ENCODE data around the gene TRAPPC4.
"Not testable (repeated sequence)": the region's sequence is repeated elsewhere in the genome, so short reads cannot be mapped to it uniquely, and the experiment has no call there.

The TRAPPC4 gene

DNA sequence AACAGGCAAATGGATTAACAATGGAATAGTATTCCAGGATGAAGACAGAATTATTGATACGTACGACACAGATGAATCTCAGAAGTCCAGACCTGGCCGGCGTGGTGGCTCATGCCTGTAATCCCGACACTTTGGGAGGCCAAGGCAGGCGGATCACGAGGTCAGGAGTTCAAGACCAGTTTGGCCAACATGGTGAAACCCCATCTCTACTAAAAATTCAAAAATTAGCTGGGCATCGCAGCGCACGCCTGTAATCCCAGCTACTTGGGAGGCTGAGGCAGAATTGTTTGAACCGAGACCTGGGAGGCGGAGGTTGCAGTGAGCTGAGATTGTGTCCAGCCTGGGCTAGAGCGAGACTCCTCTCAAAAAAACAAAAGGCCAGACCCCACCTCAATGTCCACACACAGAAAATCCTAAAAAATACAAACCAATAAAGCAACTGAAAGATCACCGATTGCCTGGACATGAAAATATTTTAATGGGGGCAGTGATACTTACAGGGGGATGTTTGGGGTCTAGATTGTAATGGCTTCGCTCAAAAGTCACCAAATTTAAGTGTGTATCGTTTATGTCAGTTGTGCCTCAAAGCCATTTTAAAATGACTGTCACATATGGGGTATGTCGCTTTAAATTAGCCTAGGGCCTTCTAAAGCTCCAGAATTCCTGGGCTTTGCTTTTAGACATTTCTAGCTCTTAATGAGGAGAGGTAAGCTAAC, 4.2 kb upstream of the TRAPPC4 start:
- no peak for DNase-seq

DNA sequence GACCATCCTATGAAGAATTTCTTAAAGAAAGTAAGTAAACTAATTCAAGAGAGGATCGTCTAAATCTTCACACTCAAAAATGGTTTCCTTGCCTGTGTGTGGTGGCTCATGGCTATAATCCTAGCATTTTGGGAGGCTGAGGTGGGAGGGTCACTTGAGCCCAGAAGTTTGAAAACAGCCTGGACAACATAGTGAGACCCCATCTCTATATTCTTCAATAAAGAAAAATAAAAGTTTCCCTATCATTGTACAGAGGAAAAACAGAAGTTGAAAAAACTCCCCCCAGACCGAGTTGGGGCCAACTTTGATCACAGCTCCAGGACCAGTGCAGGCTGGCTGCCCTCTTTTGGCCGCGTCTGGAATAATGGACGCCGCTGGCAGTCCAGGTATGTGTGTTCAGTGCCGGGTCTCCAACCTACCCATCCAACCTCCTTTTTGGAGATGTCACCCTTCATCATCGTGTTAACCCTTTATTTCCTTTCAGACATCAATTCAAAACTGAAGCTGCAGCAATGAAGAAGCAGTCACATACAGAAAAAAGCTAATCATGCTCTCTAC, 3.4 kb upstream of the TRAPPC4 start:
- peak; percentile 27 for DNase-seq

DNA sequence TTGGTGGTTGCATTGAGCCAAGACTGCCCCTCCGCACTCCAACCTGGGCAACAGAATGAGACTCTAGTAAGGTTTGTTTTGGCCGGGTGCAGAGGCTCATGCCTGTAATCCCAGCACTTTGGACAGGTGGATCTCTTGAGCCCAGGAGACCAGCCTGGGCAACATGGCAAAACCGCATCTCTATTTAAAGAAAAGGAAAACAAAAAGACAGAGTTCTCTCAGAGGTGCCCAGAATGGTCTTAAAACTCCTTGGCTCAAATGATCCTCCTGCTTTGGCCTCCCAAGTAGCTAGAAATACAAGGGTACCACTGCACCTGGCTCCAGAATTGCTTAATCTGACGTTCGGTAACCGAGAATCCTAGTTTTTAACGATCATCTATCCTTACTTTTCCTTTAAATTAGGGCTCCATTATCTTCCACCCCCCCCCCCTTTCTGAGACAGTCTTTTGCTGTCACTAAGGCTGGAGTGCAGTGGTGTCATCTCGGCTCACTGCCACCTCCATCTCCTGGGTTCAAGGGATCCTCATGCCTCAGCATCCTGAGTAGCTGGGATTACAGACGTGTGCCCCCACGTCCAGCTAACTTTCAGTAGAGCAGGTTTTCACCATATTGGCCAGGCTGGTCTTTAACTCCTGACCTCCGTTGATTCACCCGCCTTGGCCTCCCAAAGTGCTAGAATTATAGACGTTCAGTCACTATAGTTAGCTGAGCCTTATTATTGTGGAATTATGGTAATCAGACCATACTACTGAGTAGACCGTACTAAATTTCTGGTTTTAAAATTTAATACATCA, 2.2 kb upstream of the TRAPPC4 start:
- no peak for DNase-seq

DNA sequence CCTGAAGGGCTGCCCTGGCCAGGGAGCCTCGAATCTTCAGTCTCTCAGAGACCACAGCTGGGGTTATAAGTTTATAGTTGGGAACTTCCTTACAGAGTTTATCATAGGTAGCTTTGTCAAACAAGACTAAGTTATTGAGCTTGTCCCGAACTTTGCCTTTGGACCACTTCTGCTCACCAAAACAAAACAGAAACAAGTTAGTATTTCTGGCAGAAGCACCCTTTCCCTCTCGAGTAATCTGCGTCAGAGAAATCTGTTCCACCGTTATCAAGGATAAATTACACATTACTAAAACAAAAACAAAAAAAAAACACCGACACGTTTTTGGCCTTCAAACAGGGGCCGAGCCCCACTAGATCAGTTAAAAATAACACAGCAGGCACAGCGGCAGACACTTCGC, 1.2 kb upstream of the TRAPPC4 start:
- DNase-seq, result not testable (repeated sequence)

DNA sequence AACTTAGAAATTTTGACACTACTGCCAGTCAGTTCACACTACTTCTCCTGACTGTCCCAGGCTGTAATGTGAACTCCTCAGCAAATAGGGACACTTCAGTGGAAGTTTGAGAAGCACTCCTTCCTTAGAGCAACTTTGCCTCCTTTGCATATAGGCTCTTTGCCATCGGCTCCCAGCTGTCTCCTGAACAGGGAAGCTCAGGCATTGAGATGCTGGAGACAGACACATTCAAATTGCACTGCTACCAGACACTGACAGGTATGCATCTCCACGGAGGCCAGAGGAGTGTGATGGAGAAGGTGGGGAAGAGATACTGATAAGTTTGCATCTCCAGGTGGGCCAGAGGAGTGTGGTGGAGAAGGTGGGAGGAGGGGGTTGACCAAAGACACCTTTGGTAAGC, 1.4 kb downstream of the TRAPPC4 start:
- DNase-seq, result no peak

DNA sequence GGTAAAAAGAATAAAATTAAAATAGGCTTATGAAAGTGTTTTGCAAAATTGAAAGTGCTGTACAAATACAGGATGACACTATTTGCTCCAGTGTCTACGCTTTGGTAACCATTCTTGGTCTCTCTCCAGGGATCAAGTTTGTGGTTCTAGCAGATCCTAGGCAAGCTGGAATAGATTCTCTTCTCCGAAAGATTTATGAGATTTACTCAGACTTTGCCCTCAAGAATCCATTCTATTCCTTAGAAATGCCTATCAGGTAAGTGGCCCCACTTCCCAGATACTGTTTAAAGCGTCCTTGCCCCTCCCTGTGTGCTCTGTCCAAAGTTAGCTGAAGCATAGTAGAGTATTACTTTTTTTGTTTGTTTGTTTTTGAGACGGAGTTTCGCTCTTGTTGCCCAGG, 3.1 kb downstream of the TRAPPC4 start:
- no peak for DNase-seq

DNA sequence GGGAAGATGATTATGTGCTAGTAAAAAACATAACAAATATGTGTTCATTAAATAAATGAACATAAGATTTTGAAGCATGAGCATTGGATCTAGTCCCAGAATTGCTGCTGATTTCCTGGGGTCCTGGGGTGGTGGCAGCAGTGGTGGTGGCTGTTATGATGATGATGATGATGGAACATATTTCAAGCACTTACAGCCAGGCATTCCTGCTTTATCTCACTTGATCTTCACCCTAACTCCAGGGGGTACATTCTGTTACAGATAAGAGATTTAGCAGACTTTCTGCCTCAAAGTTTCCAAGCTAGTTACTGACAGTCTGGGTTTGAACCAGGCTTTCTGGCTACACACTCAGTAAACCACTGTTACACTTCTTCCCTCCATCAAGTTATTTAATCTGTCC, 5.2 kb downstream of the TRAPPC4 start:
- DNase-seq, result no peak

DNA sequence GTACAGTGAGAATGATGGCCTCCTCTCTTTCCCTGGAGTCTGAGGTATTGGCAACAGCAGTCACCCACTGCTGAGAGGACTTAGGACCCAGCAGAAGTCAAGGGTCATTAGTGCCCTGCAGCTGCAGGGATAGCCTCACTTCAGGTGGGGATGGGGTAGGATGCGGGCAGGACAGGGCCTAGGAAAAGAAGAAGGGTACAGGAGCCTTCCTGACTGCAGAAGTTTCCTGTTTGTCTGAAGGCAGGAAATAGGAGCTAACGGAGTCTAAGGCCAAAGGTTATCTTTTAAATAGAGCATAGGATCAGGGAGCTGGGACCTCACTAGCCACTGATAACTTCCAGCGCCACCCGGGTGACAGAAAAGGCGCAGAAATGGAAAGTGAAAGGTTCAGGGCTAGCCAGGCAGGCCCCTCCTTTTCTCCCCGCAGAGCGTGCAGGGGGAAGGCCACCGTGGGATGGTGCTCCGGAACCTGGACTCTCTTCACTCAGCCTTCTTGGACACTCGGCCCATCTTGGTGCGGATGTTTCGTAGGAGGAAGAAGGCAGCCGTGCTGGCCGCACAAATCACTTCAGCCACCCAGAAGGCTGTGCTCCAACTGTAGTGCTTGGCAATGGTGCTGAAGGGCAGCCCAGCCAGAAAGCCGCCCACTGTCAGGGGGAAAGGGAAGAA, 6.0 kb downstream of the TRAPPC4 start:
- peak; percentile 96 for DNase-seq

DNA sequence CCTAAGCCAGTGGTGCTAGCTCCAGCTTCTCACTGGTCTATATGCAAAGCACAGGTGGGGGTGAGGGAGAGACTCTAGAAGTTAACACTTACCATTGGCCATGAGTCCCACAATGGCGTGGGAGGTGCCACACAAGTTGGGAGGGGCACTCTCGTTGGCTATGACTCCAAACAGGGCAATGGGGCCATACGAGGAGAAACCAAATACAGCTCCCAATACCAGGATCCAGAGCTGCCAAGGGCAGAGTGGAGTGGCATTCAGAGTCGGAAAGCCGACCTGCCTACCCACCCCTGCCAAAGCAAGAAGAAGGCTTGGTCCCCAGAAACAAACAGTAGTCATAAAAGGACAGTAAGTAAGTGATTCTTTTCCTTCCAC, 6.5 kb downstream of the TRAPPC4 start:
- no peak for DNase-seq

DNA sequence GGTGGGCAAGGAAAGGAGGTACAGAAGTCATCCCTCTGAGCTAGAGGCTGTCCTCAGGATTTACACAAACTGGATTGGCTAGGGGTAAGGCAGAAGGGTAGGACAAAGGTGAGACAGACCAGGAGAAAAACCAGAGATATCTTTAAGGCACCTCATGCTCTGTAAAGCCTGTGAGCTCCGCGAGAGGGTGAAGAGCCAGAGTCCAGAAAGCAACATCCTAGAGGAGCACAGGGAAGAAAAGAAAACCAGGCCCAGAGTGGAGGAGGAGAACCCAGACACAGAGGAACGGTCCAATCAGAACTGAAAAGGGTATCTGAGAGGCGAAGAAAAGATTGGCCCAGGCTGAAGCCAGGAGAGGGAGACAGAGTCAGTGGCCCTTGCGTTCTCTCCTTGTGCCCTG, 7.0 kb downstream of the TRAPPC4 start:
- no peak for DNase-seq

DNA sequence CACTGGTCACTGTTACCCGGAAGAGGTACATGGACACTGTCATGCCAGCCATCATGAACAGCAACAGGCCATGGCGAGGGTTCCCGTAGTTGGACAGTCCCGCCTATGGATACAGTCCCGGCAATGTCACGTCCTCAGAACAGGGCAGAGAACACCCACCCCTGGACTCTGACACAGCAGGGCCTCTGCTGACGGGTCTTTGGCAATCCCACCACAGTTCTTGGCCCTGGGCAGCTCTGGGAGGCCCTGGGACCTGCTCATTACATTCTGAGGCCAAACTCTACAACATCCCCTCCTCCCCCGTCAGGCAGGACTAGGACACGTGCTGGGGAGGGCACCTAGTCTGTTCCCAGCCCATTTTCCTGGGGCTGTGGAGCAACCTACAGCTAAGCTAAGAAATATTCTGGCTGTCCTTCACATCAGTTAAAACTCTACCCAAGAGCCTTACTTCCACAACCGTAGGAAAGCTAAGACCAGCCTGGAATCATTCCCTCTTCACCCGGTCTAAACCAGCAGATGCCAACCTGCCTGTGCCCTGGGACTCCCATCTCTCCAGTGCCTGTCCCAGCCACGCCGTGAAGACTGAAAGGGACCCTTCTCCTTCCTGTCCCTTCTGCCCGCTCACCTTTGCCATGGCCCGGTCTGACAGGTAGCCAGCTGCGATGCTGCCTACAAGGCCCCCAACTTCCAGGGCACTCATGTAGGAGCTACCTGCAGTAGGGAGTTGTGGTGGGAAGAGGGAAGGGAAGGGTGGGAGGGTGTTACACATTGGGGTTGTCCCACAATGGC, 7.6 kb downstream of the TRAPPC4 start:
- DNase-seq, result no peak

DNA sequence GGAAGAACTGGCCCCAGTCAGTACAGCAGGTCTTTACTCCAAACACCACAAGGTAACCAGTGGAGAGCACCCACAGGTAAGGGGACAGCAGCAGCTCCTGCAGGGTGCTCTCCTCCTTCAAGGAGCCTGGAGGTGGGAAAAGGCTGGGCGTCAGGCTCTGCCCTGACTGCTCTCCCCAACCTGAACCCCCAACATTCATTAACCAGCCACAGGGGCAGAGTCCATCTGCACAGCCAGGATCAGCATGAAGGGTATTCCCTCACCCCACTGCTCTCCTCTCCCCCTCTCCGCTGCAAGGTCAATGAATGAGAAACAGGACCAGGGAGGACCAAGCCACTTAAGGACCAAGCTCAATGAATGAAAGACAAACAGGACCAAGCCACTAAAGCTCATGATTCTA, 8.4 kb downstream of the TRAPPC4 start:
- DNase-seq, result no peak

DNA sequence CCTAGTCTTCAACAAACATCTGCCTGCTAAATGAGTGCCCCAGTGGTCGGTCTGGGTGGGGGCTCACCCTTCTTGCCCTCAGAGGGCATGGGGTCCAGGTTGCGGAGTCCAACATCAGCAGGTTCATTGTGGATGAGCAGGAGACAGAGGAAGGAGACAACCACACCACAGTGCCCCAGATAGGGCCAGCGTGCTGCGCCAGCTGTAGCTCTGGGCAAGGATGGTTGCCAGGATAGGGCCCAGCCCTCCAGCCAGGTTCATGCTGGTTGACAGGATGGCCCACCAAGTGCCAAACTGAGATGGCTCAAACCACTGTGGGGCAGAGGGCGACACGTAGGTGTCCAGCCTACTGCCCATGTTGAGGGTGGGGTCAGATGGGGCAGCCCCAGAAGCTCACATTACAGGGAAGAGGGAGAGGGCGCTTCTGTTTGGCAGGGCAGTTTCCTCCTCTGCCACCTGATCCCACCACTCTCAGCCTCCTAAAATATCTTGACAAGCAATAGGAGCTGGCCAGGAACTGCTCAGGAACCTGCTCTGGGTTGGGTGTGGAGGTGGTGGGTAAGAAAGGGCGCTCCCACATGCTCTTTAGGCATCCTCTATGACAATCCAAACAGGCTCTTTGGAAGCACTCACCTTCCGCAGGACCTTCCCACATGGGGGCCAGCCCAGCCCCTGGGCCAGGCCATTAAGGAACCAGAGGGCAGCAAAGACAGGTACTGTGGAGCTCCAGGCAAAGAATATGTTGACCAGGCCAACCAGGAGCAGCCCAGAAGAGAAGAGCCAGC, 9.2 kb downstream of the TRAPPC4 start:
- DNase-seq, result no peak

DNA sequence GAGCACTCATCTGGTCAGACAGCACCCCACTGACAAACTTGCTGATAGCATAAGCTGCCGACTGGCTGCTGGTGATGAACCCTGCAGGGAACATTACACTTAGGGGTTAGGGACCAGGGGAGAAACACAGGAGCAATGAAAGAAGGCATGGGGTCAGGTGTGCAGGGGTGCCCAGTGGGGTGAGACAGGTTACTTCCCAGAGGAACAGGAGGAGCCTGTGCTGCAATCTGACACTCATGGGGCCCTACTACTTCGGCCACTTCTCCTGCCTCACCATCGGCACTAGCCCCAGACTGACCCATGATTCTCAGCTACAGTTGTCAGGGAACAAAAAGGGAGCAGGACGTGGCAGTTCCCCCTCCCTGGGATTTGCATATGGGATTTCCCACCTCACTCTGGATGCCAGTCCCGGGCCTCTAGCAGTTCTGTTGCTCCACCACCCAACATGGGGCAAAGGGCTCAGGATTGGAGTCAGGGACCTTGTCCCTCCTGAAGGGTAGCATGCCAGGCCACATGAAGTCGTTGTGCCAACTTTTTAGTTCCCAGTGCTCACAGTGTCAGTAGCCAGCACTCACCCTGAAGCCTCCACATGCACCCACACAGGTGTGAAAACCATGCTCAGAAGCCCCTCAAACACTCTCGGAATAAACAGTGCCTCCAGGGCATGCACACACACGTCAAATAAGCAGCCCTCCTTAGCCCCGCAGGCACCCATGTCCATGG, 9.9 kb downstream of the TRAPPC4 start:
- no peak for DNase-seq

DNA sequence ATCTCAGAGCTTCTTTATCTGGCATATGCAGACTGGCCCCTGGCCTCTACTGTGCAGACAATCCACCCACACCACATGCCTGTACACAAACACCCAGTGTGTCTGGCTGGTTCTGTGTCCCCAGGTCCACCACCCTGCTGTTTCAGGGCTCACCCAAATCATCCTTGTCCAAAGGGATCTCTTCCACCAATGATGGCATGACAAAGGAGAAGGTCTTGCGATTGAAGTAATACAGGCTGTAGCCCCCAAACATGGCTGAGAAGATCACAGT, 10.4 kb downstream of the TRAPPC4 start:
- DNase-seq, result no peak

DNA sequence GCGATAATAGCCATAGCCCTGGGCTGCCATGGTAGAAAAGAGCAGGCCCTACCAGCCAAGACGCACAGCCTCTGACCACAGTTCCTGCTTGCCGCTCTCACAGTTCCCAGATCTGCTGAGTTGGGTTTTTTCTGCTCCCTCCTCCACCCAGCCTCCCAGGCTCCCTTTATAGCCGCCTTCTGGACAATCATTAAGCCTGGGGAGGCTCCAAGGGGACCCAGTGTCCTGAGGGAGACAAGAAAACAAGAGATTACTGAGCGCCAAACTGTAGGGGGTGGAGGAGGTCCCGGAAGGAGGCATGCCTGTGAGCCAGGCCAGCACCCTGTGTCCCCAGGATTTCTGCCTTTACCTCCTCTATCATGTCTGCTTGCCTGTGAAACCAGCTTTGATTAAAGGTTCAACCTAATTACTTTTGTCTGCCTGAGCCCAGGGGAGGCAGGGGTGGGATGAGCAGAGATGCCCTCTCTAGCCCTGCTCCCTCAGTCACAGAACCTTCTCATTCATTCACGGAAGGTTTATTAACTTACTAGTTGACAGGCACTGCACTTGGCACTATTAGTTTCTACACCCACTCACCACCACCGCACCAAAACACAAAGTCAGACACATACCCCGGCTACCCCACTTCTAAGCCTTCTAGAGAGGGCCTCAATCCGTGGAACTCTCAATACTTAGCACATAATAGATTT, 10.9 kb downstream of the TRAPPC4 start:
- peak; percentile 77 for DNase-seq

DNA sequence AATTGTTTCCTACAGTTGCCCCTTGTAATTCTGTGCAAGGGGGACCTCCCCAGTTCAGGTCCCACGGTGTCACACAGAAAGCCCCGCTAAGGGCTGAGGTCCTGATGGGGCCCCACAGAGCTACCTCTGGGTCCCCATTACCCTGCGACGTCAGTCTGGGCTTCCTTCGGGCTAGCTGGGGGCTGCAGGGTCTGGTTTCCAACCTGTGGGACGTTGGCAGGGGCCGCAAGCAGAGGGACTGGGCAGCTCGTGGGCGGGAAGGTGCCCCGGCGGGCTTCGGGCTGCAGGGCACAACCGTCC, 11.4 kb downstream of the TRAPPC4 start:
- DNase-seq, result no peak

DNA sequence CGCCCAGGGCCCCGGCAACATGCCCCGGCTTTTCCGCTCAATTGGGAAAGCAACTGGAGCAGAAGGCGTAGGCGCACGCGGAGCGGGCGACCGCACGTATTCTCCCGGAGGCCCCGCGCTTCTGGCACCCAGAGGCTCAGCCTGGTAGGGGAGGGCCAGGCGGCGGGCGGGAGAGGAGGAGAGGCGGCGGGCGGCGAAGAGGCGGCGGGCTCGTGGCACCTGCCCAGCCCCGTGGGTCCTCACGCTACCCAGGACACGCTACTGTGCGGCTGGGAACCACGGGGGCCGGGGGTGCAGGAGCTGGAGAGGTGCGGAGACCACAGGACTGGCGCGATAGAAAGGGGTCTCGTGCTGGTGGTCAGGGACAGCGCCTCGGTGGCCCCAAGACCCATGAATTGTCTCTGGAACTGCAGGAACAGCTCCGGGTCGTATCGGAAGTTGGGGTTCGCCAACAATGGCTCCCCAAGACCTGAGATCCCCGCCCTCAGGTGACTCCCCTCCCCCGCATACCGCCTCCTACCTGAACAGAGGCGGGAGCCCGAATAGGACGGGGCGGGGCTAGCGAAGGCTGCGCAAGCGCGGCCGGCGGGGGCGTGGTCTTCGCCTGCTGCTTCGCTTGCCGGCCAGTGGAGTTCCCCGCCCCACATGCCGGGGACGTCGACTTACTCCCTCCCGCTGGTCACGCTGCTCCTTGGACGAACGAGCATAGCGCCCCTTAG, 11.9 kb downstream of the TRAPPC4 start, which contains the start of gene SLC37A4:
TSS of gene SLC37A4 (minus strand) at position 549 of the 719 bp plus-strand sequence.
- peak; percentile 100 for DNase-seq

DNA sequence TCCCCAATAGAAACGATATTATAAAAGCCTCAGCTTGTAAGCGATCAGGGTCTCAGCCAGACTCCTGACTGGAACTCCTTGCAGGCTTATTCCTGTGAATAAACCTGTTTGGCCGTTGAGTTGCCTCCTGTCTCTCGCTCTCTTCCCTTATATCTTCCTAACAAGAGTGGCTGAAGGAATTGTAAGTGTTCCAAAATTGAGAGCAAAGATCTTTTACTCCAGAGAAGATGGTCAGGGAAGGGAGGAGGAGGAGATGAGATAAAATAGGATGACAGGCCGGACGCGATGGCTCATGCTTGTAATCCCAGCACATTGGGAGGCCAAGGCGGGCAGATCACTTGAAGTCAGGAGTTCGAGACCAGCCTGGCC, 13.3 kb downstream of the TRAPPC4 start:
- DNase-seq, result no peak

DNA sequence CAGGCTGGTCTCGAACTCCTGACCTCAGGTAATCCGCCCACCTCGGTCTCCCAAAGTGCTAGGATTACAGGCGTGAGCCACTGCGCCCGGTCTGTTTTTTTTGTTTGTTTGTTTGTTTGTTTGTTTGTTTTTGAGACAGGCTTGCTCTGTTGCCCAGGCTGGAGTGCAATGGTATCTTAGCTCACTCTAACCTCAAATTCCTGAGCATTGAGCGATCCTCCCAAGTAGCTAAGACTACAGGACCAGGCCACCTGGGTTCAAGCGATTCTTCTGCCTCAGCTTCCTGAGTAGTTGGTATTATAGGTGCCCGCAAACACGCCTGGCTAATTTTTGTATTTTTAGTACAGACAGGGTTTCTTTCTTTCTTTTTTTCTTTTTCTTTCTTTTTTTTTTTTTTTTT, 14.9 kb downstream of the TRAPPC4 start:
- not testable (repeated sequence) for DNase-seq

DNA sequence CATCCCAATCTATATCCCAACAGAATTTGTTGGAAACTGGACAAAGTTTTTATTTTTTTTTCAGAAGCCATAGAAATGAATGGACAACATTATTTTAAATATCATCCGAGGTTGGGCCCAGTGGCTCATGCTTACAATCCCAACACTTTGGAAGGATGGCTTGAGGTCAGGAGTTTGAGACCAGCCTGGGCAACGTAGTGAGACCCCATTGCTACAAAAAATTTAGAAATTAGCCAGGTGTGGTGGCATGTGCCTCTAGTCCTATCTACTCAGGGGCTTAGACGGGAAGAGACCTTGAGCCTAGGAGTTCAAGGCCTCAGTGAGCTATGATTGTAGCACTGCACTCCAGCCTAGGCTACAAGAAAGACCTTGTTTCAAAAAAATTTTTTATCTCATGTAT, 16.2 kb downstream of the TRAPPC4 start:
- DNase-seq, result no peak

Measured in OCI-M1 (cell line).